HT1080 (cell line): ENCODE measurements around the gene SLC10A7. TPM values are rescaled to one million over a fixed set of nuclear protein-coding genes. Genes with fewer than 3 reads are reported as not detected.

Experiments
- DNase-seq: peaks from one replicate; pipeline ENCODE4 v3.0.0-alpha.2; 2015; ENCODE audit warnings: low read depth
- small RNA-seq: library from RNA; depleted of rRNA; stranded (forward); fragments of <200 nt; gene quantifications from one replicate; pipeline ENCODE3, GENCODE V24; 2014
- total RNA-seq: library from RNA; depleted of rRNA; stranded (reverse); fragments of >200 nt; shearing (Covaris generic); gene quantifications from 2 replicates; pipeline ENCODE4 v1.2.3, GENCODE V29; 2014; rRNA removed

SLC10A7 gene
- total RNA-seq, 1 experiment from 2014 or later: 5.6 TPM

- peak; percentile 77 for DNase-seq
Observed at GRCh38 chr4:146222313-146222712, 299.4 kb downstream of the SLC10A7 start.

- DNase-seq: no peak
Observed at GRCh38 chr4:146214238-146214637, 307.5 kb downstream of the SLC10A7 start, which contains the start of gene REELD1. REELD1 (plus strand) TSS chr4:146214538; CDS start chr4:146216953, 2,415 bp downstream.

GRCh38 chr4:146212781-146213180 is 309.0 kb downstream of the SLC10A7 start:
- peak; percentile 78 for DNase-seq

- DNase-seq: no peak
Observed at GRCh38 chr4:146211440-146211839, 310.3 kb downstream of the SLC10A7 start.

GRCh38 chr4:146210890-146211289 is 310.9 kb downstream of the SLC10A7 start:
- DNase-seq: no peak

- no peak for DNase-seq
Observed at GRCh38 chr4:146207410-146207809, 314.3 kb downstream of the SLC10A7 start.

Small RNAs within 50 kb of the gene (small RNA-seq; reads per million reads assigned to genes)
- not detected for gene MIR7849

Other genes starting within 250 kb of the SLC10A7 start
- not detected in 2 replicates for gene POU4F2, start 117.0 kb upstream of the SLC10A7 start, total RNA-seq